Skeletal muscle satellite cell (primary cell): ENCODE results near the gene ARHGAP40.

Experiments used
- H3K27me3 ChIP-seq: 2 replicates; pipeline ENCODE4 v1.7.0; 2013; ENCODE audit warnings: low read length; ENCODE audit not compliant: control insufficient read depth, insufficient read depth
- H3K36me3 ChIP-seq: 2 replicates; pipeline ENCODE4 v1.7.0; 2013; ENCODE audit warnings: mild to moderate bottlenecking, control low read depth, low read length; ENCODE audit not compliant: insufficient read depth
- H3K4me1 ChIP-seq: 2 replicates; pipeline ENCODE4 v1.7.0; 2013; ENCODE audit warnings: low read length; ENCODE audit not compliant: control insufficient read depth, insufficient read depth
- H3K4me2 ChIP-seq: 2 replicates; pipeline ENCODE4 v1.7.0; 2013; ENCODE audit warnings: mild to moderate bottlenecking, low read length
- H3K4me3 ChIP-seq: 2 replicates; pipeline ENCODE4 v1.7.0; 2013; ENCODE audit warnings: low read length
- H3K9ac ChIP-seq: 2 replicates; pipeline ENCODE4 v1.7.0; 2013; ENCODE audit warnings: mild to moderate bottlenecking, low read depth, low read length, moderate library complexity
- H3K9me3 ChIP-seq: replicated peaks from 2 replicates; pipeline ENCODE4 v1.7.0; 2013; ENCODE audit warnings: mild to moderate bottlenecking, control low read depth, low read length

Gene ARHGAP40

GRCh38 chr20:38624084-38624483, 22.5 kb downstream of the ARHGAP40 start:
- Histone ChIP-seq H3K27me3 (peaks cover 43% of the 10 kb centered on the region), H3K4me3 (no peak overlapping the region), H3K9ac (no peak overlapping the region), H3K36me3 (no peaks in the 10 kb centered on the region), H3K9me3 (no peaks in the 10 kb centered on the region), H3K4me1 (no peaks in the 10 kb centered on the region), H3K4me2 (no peak overlapping the region)

DNA sequence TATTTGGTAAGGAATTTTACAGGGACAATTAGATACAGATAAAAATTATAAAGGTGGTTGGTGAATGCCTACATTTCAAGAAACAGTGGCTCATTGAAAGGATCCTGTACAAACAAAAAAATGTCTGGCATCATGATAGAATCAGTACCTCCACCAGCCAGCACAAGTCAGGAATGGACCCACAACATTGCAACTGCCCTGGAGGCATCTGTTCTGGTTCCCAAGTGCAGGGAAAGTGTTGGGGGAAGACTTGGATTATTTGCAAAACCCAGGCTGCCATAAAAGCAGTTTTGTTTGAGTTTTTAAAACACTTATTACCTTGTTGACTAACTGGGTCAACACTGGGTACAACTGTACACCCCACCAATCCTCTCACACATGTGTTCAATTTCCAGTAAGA, 24.3 kb downstream of the ARHGAP40 start:
- no peaks in the 10 kb centered on the region for H3K36me3 ChIP-seq
- peaks cover 33% of the 10 kb centered on the region for H3K27me3 ChIP-seq
- no peak overlapping the region for H3K4me3 ChIP-seq
- no peak overlapping the region for H3K9ac ChIP-seq
- no peaks in the 10 kb centered on the region for H3K9me3 ChIP-seq
- H3K4me2 ChIP-seq = no peak overlapping the region
- no peaks in the 10 kb centered on the region for H3K4me1 ChIP-seq

GRCh38 chr20:38626921-38627659, 25.5 kb downstream of the ARHGAP40 start:
- H3K9ac ChIP-seq = no peak overlapping the region
- no peaks in the 10 kb centered on the region for H3K36me3 ChIP-seq
- no peaks in the 10 kb centered on the region for H3K4me1 ChIP-seq
- H3K9me3 ChIP-seq = no peaks in the 10 kb centered on the region
- no peak overlapping the region for H3K4me3 ChIP-seq
- peaks cover 26% of the 10 kb centered on the region for H3K27me3 ChIP-seq
- H3K4me2 ChIP-seq = no peak overlapping the region

GRCh38 chr20:38628580-38629470, 27.2 kb downstream of the ARHGAP40 start:
- Histone ChIP-seq H3K36me3 (no peaks in the 10 kb centered on the region), H3K27me3 (peaks cover 13% of the 10 kb centered on the region), H3K4me1 (no peaks in the 10 kb centered on the region), H3K4me3 (no peak overlapping the region), H3K9ac (no peak overlapping the region), H3K4me2 (no peak overlapping the region), H3K9me3 (no peaks in the 10 kb centered on the region)

- Histone ChIP-seq H3K36me3 (no peaks in the 10 kb centered on the region), H3K4me1 (no peaks in the 10 kb centered on the region), H3K27me3 (peaks cover 13% of the 10 kb centered on the region), H3K4me2 (no peak overlapping the region), H3K4me3 (no peak overlapping the region), H3K9ac (no peak overlapping the region), H3K9me3 (no peaks in the 10 kb centered on the region)
Observed at GRCh38 chr20:38629979-38630378, 28.4 kb downstream of the ARHGAP40 start.

GRCh38 chr20:38630727-38631126, 29.1 kb downstream of the ARHGAP40 start:
- Histone ChIP-seq H3K4me3 (no peak overlapping the region), H3K9ac (no peak overlapping the region), H3K9me3 (no peaks in the 10 kb centered on the region), H3K4me2 (no peak overlapping the region), H3K36me3 (no peaks in the 10 kb centered on the region), H3K27me3 (peaks cover 13% of the 10 kb centered on the region), H3K4me1 (no peaks in the 10 kb centered on the region)

GRCh38 chr20:38631155-38632022, 29.8 kb downstream of the ARHGAP40 start:
- H3K4me2 ChIP-seq = no peak overlapping the region
- H3K4me3 ChIP-seq = no peak overlapping the region
- H3K27me3 ChIP-seq = peaks cover 13% of the 10 kb centered on the region
- H3K9me3 ChIP-seq = no peaks in the 10 kb centered on the region
- no peak overlapping the region for H3K9ac ChIP-seq
- no peaks in the 10 kb centered on the region for H3K4me1 ChIP-seq
- no peaks in the 10 kb centered on the region for H3K36me3 ChIP-seq

DNA sequence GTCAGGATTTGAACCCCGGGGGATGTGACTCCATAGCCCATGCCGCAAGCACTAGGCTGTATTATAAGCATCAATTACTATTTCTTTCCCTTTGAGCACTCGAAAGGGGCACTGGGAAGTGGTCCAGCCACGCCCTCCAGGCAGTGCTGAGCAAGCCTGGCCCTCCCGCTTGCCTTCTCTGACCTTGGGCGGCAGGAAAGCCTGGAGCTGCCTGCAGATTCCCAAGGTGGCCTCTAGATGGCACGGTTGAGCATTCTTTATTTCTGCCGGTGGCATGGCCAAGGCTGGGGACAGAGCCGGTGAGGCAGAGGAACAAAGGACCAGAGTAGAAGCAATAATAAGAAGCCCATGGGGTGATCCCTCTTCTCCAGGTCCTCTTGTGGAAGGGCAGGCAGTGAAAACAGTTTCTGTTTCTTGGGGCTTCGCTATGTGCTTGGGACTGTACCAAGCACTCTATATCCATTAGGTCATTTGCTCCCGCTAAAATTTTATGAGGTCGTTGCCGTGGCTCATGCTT, 32.0 kb downstream of the ARHGAP40 start:
- Histone ChIP-seq H3K4me1 (no peaks in the 10 kb centered on the region), H3K27me3 (peaks cover 14% of the 10 kb centered on the region), H3K4me3 (no peak overlapping the region), H3K36me3 (no peaks in the 10 kb centered on the region), H3K9me3 (no peaks in the 10 kb centered on the region), H3K4me2 (no peak overlapping the region), H3K9ac (no peak overlapping the region)

DNA sequence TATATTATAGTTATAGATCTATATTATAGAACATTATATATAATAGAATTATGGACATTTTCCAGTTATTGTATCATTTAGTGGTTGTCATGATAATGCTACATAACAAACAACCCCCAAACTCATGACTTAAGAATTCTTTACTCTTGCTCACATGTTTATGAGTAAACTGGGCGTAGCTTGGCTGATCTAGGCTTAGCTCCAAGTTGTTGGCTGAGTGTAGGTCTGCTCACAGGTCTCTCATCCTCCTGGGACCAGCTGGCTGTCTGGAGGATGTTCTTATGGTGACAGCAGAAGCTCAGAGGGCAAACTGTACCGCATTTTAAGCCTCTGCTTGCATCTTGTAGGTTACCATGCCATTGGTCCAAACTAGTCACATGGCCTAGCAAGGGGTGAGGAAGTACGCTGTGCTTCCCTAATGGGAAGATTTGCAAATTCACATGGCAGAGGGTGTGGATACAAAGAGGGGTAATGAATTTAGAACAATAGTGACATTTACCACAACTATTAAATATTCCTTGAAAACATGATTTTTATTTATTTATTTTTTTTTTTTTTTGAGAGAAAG, 34.2 kb downstream of the ARHGAP40 start:
- Histone ChIP-seq H3K4me2 (no peak overlapping the region), H3K9ac (no peak overlapping the region), H3K9me3 (no peaks in the 10 kb centered on the region), H3K4me3 (no peak overlapping the region), H3K27me3 (peaks cover 16% of the 10 kb centered on the region), H3K36me3 (no peaks in the 10 kb centered on the region), H3K4me1 (no peaks in the 10 kb centered on the region)

DNA sequence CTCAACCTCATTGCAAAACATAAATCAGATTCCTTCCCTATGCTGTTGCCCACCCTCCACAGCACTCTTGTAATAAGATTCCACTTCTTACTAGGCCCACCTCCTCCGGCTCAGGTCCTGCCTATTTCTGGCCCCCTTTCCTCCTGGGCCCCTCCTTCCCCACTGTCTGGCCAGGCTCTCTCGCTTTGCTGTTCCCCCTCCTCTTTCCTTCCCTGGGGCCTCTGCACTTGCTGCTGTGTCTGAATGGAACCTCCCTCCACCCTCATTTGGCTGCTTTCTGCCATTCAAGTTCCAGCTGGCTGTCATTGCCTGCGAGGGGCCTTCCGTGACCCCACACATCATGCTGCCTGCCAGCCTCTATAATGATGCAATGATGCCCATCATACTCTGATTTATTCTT, 38.9 kb downstream of the ARHGAP40 start:
- H3K4me3 ChIP-seq = no peak overlapping the region
- H3K27me3 ChIP-seq = peaks cover 46% of the 10 kb centered on the region
- H3K4me1 ChIP-seq = no peaks in the 10 kb centered on the region
- no peak overlapping the region for H3K9ac ChIP-seq
- no peak overlapping the region for H3K4me2 ChIP-seq
- H3K9me3 ChIP-seq = no peaks in the 10 kb centered on the region
- H3K36me3 ChIP-seq = no peaks in the 10 kb centered on the region

DNA sequence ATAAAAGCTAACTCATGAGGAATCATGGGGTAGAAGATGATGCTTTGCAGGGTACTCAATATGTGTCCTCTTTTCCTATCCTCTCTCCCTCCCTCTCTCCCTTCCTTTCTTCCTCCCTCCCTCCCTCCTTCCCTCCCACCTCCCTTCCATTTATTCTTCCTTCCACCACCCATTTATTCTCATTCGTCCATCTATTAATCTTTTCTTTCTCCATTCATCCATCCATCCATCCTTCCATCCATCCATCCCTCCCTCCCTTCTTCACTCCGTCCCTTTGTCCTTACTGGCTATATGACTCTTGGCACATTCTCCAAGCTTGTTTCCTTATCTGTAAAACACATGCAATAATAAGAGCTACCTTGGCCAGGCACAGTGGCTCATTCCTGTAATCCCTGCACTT, 40.9 kb downstream of the ARHGAP40 start:
- H3K27me3 ChIP-seq = peaks cover 62% of the 10 kb centered on the region
- H3K4me3 ChIP-seq = no peak overlapping the region

More for the DNA sequence above, 40.9 kb downstream of the ARHGAP40 start:
- no peaks in the 10 kb centered on the region for H3K9me3 ChIP-seq
- peaks cover 4% of the 10 kb centered on the region for H3K4me1 ChIP-seq
- H3K9ac ChIP-seq = no peak overlapping the region
- no peaks in the 10 kb centered on the region for H3K36me3 ChIP-seq
- no peak overlapping the region for H3K4me2 ChIP-seq
